ENCODE data around the gene LHX4. TPM values are rescaled to one million over a fixed set of nuclear protein-coding genes. Genes with fewer than 3 reads are reported as not detected.
A peak's percentile ranks its signal among the peaks of the same experiment; 100 is the strongest.

The LHX4 gene
- polyA plus RNA-seq, 12 donors = 0.77 to 4.0 (median 1.5) TPM; not detected in 1

- no peak for DNase-seq
These were observed 40.6 kb downstream of the LHX4 start for GRCh38 chr1:180270530-180271271.

DNA sequence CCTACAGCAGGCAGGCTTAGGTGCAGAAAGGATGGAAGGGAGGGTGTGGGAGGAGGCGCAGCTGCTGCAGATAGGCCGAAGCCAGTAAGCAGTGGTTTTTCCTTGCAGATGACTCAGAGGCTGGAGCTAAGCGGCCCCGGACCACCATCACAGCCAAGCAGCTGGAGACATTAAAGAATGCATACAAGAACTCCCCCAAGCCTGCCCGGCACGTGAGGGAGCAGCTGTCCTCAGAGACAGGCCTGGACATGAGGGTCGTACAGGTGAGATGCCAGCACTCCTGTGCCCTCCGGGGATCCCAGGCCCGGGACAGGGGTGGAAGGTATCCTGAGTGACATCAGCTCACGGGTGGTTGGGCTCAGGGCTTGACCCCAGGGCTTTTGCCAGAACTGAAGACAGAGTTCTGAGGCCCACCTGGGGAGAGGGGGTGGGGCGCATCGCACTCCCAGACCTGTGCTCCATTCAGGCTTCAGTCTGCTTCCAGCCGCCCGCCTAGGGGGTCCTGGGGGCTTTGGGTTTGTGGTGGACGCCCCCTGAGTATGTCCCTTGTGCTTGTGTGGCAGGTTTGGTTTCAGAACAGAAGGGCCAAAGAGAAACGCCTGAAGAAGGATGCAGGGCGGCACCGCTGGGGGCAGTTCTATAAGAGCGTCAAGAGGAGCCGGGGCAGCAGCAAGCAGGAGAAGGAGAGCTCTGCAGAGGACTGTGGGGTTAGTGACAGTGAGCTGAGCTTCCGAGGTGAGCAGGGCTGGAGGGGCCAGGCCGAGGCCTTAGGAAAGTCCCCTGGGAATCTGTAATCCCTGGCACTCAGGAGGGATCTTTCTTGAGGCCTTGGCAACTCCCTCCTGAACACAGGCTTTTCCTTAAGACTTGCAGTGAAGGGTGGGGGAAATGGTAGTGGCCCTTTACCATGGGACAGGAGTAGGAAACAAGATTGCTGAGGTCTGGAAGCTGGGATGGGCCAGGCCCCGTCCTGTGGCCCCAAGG, 41.5 kb downstream of the LHX4 start:
- peak; percentile 49 for DNase-seq

DNA sequence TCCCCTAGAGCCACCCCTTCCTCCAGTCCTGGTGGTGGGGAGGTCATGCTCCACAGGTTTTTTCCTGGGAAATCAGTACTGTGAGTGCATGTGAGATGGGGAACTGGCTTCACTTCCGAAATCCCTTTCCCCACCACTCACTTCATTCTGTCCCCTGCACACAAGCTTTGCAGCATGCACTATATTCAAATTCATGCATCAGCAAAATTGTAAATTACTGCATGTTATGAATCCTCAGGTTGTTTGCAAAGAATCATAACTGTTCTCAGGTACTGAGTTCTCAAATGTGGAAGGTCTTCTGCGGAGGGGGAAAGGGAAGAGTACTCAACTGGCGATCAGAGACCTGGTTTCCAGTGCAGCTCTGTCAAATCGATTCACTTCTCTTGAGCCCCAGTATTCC, 42.3 kb downstream of the LHX4 start:
- DNase-seq = no peak

GRCh38 chr1:180273066-180273465, 43.0 kb downstream of the LHX4 start:
- no peak for DNase-seq

DNA sequence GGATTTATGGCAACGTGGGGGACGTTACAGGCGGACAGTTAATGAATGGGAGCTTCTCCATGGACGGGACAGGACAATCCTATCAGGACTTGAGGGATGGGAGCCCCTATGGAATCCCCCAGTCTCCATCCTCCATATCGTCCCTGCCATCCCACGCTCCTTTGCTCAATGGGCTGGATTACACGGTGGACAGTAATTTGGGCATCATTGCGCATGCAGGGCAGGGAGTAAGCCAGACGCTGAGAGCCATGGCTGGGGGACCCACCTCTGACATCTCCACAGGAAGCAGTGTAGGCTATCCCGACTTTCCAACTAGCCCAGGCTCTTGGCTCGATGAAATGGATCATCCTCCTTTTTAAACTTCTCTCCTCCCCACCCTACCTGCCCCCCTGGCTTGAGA, 44.2 kb downstream of the LHX4 start:
- no peak for DNase-seq

- DNase-seq = no peak
These were observed 45.7 kb downstream of the LHX4 start for GRCh38 chr1:180275726-180276125.

GRCh38 chr1:180277476-180278193, 47.6 kb downstream of the LHX4 start:
- DNase-seq = no peak

GRCh38 chr1:180278194-180278515, 48.1 kb downstream of the LHX4 start:
- no peak for DNase-seq

GRCh38 chr1:180278596-180279395, 48.7 kb downstream of the LHX4 start:
- DNase-seq = no peak

GRCh38 chr1:180279651-180280050, 49.6 kb downstream of the LHX4 start:
- DNase-seq = no peak

DNA sequence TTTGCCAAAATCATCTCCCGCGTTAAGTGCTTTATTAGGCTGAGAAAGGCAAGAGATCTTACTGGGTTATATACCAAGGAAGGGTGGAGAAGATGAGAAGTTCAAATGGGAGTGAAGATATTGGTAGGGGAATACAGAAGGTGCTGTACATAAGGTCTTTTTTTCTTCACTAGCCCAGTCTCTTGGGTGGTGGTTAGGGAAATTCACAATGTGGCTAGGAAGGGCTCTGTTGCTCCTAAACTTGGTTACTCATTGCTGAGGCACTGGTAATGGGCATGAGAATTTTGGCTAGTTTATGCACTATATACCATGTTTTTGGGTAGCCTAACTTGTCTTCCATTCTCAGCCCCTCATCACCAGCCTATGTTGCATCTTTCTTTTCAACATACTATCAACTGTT, 50.6 kb downstream of the LHX4 start:
- no peak for DNase-seq

- no peak for DNase-seq
These were observed 51.4 kb downstream of the LHX4 start for GRCh38 chr1:180281490-180281889.

DNA sequence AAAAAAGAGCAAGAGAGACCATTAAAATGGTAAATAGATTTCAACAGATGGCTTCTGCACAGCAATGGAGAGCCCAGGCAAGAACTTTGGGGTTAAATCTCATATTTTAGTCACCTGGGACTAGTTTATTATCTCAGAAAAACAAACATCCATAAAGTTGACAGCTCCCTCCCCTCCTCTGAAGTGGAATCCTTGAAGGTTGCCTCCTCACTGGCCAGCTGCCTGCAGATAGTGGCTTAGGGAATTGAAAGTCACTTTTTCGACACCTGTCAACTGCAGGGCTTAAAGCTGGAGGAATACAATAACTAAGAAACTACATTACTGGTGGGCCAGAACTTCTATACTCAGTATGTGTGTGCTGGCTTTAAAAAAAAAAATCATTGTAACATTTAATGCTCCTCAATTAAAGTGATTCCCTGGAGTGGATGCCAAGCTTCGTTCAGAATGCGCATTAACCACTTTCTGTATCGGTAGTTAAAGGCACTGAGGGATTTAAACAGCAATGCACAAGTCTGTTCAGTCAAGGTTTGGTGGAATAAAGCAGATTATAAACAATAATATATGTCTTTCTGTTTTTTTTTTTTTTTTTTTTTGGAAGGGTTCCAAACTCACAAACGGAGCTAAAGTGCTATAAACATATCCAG, 52.5 kb downstream of the LHX4 start:
- DNase-seq = no peak

DNA sequence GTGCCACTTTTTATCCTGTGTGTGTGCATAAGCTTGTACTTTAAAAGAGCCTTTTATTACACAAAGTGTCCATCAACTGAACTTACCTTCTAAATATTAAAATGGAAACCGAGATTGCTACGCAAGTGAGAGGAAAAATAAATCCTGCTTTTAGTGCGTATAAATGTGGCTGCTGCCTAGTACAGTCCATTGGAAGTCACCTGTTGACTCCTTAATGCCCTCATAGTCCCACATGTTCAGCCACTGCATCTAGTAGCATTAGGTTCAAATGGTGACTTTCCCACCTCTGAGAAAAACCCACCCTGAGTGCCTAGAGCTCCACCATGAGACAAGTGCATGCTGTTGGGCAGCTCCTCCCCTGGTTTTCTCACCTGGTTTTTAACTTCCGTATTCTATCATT, 53.0 kb downstream of the LHX4 start:
- no peak for DNase-seq

GRCh38 chr1:180286417-180286816, 56.4 kb downstream of the LHX4 start:
- DNase-seq = no peak

- no peak for DNase-seq
These were observed 58.1 kb downstream of the LHX4 start for GRCh38 chr1:180287988-180288705.

DNA sequence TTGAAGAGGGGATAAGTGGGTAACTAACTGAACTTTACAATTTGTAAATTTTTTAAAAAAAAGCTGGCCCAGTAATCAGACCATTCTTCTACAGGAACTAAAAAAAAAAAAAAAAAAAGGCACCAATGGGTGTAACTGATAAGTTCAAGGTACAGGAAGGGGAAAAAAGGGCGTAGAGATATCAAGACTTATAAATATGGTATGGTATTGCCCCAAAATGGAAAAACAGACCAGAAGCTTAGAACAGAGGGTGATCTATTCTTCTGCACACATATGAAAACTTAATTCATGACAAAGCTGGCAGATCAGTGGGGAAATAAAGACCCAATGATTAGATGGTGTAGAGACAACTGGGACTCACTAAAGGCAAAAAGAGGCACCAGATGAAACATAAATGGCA, 58.9 kb downstream of the LHX4 start:
- no peak for DNase-seq

DNA sequence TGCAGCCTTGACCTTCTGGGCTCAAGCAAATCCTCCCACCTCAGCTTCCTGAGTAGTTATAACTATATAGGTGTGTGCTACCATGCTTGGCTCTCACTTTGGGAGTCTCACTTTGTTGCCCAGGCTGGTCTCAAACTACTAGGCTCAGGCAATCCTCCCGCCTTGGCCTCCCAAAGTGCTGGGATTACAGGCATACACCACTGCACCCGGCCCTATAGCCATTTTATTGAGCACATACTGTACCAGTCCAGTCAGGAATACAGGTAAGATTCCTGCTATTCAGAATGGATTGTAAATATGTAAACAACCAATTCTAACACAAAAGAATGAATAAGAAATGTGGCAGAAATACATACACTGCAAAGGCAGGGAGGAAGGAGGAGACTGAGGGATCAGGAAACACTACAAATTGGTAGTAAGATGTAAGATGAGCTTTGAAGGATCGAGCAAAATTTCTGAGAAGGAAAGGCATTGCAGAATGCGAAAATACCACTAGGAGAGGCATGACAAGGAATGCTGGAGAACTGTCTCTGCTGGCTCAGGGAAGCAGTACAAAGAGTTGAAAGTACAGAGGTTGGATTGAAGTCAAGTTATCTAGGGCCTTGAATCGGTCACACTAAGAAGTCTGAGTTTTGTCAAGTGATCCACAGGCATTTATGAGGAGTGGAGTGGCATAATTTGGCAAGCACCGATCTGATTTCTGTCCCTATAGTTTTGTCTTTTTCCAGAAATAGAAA, 60.4 kb downstream of the LHX4 start:
- DNase-seq = no peak

- DNase-seq = no peak
These were observed 60.9 kb downstream of the LHX4 start for GRCh38 chr1:180291004-180291403.

DNA sequence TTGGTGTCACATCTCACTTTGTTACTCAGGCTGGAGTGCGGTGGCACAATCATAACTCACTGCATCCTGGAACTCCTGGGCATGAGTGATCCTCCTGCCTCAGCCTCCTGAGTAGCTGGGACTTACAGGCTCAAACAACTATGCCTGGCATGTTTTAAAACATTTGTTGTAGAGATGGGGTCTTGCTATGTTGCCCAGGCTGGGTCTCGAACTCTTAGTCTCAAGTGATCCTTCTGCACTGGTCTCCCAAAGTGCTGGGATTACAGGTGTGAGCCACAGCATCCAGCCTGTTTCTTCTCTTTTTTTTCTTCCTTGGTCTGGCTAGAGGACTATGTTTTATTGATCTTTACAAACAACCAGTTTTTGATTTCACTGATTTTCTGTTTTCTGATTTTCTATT, 64.6 kb downstream of the LHX4 start:
- DNase-seq = no peak
